GF-D8 (cell line): ENCODE results near the gene RAB1A.

Experiments used
- DNase-seq: peaks from one replicate; lab custom pipeline; 2025; lab: John Stamatoyannopoulos, UW

Gene RAB1A

DNA sequence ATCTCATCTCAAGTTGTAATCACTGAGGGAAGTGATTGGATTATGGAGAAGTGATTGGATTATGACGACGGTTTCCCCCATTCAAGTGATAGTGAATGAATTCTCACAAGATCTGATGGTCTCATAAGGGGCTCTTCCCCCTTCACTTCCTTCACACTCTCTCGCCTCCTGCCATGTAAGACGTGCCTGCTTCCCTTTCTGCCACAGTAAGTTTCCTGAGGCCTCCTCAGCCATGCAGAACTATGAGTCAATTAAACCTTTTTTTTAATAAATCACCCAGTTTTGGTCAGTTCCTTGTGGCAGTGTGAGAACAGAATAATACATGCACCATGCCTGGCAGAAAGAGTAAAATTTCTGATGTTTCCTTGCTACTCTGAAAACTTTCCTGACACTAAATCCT is 37.1 kb downstream of the RAB1A start:
- DNase-seq = no peak

DNA sequence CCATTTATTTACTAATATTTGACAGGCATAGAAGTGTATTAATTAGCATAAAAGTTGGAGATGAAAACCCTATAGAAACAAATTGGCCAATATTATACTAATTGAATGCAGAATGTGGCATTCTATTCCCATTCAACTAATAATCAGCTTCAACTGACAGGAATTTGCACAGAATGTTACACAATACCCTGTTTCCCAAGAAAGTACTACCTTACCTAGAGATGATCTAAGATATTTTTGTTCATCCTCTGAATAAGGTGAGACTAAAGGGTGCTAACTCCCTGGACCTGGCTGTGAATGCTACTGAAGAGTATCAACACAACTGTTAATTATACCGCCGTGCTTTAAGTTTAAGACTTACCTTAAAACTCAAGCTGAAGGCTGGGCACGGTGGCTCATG is 44.8 kb downstream of the RAB1A start:
- no peak for DNase-seq

DNA sequence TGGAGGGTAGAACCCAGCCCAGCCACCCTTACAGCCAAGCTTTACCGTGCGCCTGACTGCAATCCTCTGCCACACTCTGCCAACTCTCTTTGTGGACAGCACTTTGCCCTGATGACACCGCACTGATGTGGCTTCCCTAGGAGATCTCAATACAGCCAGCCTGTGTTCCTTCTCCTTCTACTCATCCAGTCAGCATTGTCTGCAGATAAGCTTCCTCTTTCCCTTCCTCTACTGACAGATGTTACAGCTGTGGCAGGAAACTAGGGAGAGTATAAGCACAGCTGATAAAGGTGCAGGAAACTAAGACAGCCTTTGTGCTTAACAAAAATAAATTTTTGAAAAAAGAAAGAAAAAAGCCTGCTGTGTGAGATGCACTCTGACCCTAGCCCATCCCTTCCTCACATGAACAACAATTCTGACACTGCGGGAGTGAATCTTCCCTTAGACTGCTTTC is 48.6 kb downstream of the RAB1A start:
- peak; percentile 93 for DNase-seq

DNA sequence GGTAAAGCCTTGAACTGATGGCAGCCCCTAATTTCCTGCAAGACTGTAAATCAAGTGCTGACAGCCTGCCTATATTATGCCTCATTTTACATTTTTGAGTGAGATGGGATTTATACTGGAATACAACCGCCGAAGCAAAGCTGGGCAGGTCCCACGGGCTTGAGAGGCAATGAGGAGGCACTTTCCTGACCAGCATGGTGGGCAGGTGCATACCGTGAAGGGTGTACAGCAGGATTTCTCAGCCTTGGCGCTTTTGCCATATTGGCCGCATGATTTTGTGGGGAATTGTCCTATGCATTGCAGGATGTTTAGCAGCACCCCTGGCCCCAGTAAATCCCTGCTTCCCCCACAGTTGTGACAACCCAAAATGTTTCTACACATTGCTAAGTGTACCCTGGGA is 50.9 kb downstream of the RAB1A start:
- no peak for DNase-seq

DNA sequence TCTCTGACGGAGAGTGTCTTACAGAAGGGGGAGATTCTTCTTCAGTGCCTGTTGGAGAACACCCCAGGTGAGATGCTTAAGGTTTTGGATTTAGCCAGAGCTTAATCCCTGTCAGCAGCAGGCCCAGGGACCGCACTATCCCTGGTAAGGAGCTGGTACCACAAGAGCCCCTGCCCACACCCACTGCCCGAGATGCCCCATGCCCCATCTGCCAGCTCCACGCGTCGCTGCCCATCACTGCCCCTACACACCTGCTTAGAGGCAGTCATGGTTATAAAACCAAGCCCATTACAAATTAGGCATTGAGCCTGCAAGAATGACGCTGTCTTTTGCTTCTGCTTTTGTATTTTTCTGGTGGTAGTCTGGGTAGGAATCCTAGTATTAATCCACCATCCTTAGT is 52.0 kb downstream of the RAB1A start:
- DNase-seq = no peak

DNA sequence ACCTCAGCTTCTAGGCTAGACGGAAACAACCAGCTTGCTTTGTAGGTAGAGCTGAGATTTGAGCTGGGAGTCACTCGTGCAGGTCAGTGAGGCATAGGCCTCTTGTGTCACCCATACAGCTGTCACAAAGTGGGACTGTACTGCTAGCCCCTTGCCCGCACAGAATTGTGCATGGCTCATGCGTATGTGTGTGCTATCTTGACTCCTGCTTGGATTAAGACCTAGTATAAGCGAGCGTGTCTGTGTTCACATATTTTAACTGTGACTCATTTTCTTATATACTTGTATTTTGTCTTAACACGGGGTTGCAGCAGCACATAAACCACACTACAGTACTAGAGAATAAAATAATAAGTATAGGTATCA is 53.6 kb downstream of the RAB1A start:
- DNase-seq = no peak

DNA sequence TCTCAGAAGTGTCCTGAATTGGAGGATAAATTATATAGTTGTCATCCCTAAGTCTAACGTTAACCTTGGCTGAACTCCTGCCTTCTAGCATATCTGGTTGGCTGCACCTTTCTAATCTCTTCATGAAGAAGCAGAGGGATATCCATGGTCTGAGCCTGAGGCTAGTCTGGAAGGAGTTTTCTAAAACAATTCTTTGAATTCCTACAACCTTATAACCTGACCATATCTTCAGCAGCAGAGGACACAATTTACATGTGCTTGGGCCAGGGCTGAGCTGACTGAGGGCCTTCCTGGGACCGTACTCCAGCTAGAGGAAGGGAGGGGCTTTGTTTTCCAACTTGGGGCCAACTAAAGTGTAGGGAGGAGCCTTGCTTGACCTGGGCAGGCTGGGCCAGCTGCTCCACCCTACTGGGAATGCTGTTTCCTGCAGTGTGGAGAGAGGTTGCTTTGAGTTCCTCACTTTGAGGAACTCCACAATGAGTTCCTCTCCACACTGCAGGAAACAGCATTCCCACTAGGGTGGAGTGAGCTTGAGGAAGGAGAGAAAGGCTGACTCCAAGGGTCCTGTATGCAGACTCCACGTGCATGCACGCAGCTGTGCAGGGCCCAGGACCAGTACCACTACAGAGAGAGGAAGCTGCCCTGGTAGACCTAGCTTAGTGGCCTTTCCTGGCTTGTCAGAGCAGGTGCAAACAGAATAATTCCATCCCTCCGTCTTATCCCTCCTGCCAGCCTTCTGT is 54.1 kb downstream of the RAB1A start:
- no peak for DNase-seq

DNA sequence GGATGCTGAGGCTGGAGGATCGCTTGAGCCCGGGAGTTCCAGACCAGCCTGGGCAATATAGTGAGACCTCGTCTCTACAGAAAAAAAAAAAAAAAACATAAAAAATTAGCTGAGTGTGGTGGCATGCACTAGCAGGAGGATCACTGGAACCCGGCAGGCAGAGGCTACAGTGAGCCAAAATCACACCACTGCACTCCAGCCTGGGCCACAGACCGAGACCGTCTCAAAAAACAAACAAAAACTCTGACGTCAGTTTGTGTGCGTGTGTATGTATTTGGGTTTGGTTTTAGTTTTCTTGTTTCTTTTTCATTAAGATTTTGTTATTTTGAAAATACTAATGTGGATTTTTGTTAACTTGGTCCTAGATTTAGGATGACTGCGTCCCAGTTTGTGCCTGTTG is 54.7 kb downstream of the RAB1A start:
- no peak for DNase-seq

DNA sequence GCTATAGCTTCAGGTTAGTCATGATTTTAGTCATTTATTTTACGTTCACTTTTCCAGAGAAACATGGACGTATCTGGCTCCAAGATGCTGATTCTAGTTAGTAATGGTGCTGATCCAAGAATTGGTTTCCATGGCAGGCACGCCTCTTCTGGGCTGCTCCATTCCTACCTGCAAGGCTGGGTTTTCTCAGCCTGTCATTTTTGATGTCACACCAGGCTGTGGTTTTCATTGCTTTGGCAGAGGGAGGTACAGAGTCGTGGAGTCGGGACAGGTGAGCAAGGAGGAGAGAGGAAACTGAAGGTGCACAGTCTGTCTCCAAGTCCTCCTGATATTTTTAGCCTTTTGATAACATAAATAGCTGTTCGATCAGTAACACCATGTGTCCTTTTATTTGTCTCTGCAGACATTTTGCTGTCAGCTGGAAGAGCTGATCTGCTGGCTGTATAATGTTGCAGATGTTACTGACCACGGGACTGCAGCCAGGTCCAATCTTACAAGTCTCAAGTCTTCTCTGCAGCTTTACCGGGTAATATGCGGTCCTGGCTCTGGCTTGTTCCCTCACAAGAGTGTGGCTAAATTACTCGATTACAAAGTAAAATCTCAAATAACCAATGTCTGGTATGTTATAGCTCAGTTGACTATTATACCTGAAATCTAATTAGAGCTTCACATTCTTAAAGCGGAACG is 55.9 kb downstream of the RAB1A start:
- no peak for DNase-seq

DNA sequence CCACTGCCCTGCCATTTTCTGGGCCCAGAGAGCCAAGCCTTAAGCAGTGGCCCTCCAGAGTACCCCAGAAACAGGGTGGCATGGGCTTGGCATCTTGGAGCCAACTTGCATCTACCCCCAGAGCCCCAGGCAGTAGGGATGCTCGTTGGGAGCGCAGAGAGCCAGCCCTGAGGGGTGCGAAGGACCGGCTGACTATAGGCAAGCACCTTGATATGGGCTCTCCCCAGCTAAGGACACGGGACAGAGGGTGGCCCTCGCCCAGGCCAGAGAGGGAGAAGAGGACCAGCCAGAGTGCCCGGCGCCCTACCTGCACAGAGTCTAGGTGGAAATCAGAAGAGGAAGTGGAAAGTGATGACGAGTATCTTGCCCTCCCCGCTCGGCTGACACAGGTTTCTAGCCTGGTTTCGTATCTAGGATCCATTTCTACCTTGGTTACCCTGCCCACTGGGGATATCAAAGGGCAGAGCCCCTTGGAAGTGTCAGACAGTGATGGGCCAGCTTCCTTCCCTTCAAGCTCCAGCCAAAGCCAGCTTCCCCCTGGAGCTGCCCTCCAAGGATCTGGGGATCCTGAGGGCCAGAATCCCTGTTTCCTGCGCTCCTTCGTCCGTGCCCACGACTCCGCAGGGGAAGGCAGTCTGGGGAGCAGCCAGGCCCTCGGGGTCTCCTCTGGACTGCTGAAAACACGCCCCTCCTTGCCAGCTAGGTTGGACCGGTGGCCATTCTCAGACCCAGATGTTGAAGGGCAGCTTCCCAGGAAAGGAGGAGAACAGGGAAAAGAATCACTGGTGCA is 57.5 kb downstream of the RAB1A start:
- DNase-seq = no peak

DNA sequence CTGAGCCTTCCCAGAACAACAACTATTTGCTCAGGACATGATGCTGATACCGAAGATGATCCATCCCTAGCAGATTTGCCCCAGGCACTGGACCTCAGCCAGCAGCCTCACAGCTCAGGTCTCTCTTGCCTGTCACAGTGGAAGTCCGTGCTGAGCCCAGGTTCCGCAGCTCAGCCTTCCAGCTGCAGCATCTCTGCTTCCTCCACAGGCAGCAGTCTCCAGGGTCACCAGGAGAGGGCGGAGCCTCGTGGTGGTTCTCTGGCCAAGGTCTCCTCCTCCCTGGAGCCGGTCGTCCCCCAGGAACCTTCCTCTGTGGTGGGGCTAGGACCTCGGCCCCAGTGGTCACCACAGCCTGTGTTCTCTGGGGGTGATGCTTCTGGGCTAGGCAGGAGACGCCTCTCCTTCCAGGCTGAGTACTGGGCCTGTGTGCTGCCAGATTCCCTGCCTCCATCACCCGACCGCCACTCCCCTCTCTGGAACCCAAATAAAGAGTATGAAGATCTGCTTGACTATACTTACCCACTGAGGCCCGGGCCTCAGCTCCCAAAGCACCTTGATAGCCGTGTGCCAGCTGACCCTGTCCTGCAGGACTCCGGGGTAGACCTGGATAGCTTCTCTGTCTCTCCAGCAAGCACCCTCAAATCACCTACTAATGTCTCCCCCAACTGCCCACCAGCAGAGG is 58.3 kb downstream of the RAB1A start:
- no peak for DNase-seq

DNA sequence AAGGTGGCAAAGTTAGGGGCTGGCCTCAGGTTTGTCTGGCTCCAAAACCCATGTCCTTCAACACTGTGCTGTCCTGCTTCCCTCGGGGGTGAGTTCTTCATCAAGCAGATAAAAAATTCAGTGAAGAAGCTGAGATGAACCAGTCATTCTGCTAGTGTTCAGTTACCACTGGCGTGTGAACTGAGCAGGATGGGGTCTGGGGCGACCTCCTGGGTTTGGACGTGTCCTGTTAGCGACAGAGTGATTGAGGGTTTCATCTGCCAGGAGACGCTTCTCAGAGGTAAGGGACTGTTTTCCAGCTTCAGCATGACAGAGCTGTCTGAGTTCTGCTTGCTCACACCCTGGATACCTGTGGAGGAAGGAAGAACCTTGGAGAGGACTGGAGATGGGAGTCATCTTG is 59.0 kb downstream of the RAB1A start:
- DNase-seq = no peak

DNA sequence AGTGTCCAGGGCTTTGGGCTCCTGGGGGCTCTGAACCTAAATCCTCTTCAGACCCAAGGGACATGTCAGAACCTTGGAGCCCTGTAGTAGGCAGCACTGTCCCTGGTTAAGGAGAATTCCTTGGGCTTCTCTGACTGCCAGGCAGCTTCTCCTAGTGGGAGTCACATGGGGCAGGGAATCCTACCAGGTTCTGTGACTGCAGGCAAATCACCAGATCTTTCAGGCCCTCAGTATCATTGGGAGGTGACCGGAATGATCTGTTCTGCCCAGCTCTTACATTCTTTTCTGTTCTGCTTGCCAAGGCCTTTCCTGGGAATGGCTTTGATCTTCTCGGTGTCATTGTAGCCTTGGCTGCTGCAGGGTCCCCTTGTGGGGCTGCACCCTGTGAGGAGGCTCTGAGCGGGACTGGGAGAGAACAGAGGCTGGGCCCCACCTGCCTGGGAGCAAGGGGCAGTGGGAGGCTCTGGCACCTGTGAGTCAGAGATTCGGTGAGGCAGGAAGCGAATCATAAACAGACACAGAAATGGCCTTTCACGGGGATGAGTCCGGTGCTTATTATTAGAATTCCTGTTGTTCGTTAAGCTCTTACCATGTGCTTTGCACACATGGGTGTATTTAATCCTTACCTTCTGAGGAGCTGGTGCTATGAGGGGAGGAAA is 59.6 kb downstream of the RAB1A start:
- DNase-seq = no peak

DNA sequence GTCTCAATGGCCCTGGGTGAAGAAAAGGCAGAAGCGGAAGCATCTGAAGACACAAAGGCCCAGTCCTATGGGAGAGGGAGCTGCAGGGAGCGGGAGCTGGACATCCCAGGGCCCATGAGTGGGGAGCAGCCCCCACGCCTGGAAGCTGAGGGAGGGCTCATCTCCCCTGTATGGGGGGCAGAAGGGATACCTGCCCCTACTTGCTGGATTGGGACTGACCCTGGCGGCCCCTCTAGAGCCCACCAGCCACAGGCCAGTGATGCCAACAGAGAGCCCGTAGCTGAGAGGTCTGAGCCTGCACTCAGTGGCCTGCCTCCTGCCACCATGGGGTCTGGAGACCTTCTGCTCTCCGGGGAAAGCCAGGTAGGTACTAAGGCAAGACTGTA is 60.5 kb downstream of the RAB1A start:
- no peak for DNase-seq

DNA sequence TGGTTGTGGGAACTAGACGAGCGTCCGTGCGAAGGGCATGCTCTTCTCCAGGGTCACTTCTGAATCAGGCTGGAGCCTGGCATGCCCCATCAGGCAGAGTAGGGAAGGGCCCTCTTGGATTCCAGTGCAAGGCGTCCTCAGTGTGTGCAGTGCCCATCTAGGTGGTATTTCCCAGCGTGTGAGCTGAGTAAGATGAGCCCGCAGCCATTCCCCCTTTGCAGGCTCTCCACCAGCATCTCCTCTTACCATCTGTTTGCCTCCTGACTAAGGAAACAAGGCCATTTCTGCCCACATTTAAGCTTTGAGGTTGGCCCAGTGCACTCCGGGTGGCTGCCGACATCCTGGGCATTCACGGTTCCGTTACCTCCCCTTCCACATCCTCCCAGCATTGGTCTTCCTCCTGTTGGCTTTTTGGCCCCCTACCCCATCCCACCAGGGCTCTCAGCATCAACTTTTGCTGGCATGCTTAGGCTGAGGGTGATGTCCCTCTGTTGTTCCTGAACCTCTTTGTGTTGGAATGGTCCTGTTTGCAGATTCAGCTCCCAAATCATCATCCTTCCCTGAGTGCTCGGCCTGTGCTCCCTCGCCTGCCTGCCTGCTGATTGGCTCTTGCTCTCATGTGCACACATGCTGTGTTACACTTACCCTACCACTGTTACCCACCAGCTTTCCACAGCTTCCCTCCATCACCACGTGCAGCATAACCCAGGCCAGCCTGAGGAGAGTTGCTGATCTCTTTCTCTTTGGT is 61.9 kb downstream of the RAB1A start:
- no peak for DNase-seq

DNA sequence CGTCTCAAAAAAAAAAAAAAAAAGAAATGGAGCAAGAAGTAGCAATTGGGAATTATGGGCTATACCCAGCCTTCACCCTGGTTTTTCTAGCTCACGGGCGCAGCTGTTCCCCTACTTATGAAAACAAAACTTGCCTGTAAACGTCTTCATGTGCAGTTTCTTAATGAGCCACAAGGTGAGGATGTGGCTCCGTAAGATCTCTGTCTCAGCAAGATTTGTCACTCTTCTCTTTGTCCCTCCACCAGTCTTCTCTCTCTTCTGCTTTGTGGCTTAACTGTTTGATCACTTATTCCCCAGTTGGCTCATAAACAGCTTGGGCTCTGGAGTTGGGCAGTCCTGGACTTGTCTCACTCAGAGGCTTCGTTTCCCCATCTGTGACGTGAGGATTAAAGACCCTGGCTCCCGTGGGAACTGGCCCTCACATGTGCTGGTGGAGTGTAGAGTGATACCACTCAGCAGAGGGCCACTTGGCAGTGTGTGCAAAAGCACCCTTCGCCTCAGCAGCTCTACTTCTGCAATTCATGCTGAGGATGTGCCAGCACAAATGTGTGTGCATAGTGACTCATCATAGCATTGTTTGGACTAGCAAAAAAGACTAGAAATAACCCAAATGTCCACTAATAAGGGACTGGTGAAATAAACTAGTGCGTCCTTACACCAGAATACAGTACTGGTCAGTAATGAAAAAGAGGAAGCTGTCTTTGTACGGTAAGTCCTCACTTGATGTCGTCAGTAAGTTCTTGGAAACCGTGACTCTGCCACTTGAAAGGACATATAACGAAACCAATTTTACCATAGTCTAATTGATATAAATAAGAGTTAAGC is 65.0 kb downstream of the RAB1A start:
- peak; percentile 87 for DNase-seq

DNA sequence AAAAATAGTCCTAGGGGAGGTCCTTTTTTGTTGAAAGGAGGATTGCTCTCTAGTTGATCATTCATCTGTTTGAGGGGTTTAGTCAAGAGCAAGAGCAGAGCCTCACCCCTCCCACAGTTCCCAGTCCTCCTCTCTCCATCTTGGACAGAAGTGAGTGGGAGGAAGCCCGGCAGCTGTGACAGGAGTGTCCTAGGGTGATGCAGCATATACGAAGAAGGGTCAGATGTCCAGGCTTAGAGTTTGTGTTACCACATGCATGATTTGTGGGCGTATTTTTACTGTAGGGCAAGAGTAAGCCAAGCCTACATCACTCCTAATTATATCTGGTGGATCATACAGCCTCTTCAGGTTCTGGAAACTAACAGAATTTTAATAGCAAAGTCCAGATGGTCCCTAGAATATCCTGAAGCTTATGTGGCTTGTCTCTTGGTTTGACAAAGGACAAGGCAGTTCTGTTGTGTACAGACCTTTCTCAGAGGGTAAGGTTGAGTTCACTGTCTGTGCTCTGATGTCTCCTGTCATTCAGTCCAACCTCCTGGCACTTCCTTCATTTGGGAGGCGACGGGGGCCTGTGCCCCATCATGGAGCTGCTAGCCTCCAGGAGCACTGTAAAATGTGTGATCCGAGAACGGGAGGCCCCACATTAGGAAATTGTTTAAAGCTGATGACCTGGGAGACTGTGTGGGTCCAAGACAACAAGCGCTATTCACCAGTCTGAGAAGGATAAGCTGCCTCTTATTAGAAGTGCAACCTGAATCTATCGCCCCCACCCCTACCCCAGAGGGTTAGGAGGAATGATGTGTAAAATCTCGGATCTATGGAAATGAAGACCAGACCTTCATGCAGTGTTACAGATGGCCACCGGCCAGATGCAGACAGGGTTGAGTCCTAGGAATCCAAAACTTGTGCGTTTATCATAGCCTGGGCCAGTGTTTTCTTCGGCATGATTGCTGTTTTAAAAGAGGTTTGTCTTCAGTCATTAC is 66.8 kb downstream of the RAB1A start:
- DNase-seq = no peak

DNA sequence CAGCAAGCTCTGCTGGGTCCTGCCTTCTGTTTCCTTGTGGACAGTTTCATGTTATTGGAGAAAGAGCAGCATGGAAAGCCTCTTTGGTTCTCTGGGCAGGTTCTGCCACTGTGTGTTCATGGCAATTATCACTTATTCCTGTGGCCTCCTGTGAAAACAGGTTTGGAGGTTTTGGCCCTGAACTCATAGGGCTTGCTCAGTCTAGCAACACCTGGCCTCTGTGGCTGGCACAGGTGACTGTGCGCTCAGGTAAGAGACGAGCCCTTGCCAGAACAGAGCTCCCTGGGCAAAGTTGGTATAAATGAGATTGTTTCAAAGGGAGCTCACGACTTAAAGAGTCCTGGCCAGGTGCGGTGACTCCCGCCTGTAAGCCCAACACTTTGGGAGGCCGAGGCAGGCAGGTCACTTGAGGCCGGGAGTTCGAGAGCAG is 68.0 kb downstream of the RAB1A start:
- DNase-seq = no peak
